Suprapubic skin (tissue), 4 donors: ENCODE data around the gene EHD3. TPM values are rescaled to one million over a fixed set of nuclear protein-coding genes. Genes with fewer than 3 reads are reported as not detected.

Experiments used
- DNase-seq, 2 donors: peaks; one replicate each; pipeline ENCODE4 v3.0.0-alpha.2; 2019; ENCODE audit warnings: low spot score in 2 of 2
- H3K27ac ChIP-seq: fragments of 200-600 bp; sonication (generic); one replicate; pipeline ENCODE4 v1.5.1; 2019
- H3K27me3 ChIP-seq: fragments of 200-600 bp; sonication (generic); one replicate; pipeline ENCODE4 v1.5.1; 2019
- H3K36me3 ChIP-seq: fragments of 200-600 bp; sonication (generic); one replicate; pipeline ENCODE4 v1.5.1; 2019
- H3K4me1 ChIP-seq: fragments of 200-600 bp; sonication (generic); one replicate; pipeline ENCODE4 v1.5.1; 2019
- H3K4me3 ChIP-seq: fragments of 200-600 bp; sonication (generic); one replicate; pipeline ENCODE4 v1.5.1; 2019; ENCODE audit warnings: mild to moderate bottlenecking
- H3K9me3 ChIP-seq: fragments of 200-600 bp; sonication (generic); one replicate; pipeline ENCODE4 v1.5.1; 2019
- CTCF ChIP-seq, 2 donors: fragments of 200-600 bp in 1 of 2; fragments of 450-650 bp in 1 of 2; sonication (generic) in 1 of 2; IDR thresholded peaks; one replicate each; pipeline ENCODE4 v1.5.1; 2016 to 2019; ENCODE audit warnings: antibody characterized with exemption in 2 of 2, mild to moderate bottlenecking in 1 of 2, moderate library complexity in 1 of 2
- EP300 ChIP-seq: sonication (generic); formaldehyde crosslinking; IDR thresholded peaks from one replicate; pipeline ENCODE4 v1.6.1; 2017; ENCODE audit warnings: antibody characterized with exemption
- POLR2A ChIP-seq, 2 donors: fragments of 450-650 bp; IDR thresholded peaks; one replicate each; pipeline ENCODE4 v1.6.1; 2017; ENCODE audit warnings: antibody characterized with exemption in 2 of 2, mild to moderate bottlenecking in 2 of 2, moderate library complexity in 2 of 2
- POLR2AphosphoS5 ChIP-seq, 3 donors: sonication (generic); formaldehyde crosslinking; IDR thresholded peaks; one replicate each; pipeline ENCODE4 v1.6.1; 2017; ENCODE audit warnings: antibody characterized with exemption in 3 of 3
- WGBS: methylation state at CpG from one replicate; pipeline ENCODE4 v1.1.5; 2018; 5-methylcytosine and 5-hydroxymethylcytosine counted together
- total RNA-seq, 4 donors: library from RNA; depleted of rRNA; stranded (reverse); fragments of >200 nt; gene quantifications; one replicate each; pipeline ENCODE4 v1.1.0, GENCODE V29; 2016

The EHD3 gene
- total RNA-seq, 4 donors from 2014 or later, result 3.9 to 7.0 (median 5.2) TPM

GRCh38 chr2:31256611-31257382 lies 22.8 kb downstream of the EHD3 start:
- Histone ChIP-seq H3K36me3 (no peaks in the 10 kb centered on the region), H3K27ac (no peak overlapping the region), H3K4me1 (peaks cover 24% of the 10 kb centered on the region), H3K27me3 (no peaks in the 10 kb centered on the region), H3K9me3 (no peaks in the 10 kb centered on the region), H3K4me3 (no peak overlapping the region)
- TF ChIP-seq POLR2AphosphoS5 (IDR thresholded peaks at IDR 0.05) (no peak), EP300 (no peak), CTCF (IDR thresholded peaks at IDR 0.05) (no peak), POLR2A (IDR thresholded peaks at IDR 0.05) (no peak)
- DNase-seq, result no peak
- WGBS, result 72% methylated on average over 4 of the region's 4 CpGs

GRCh38 chr2:31258351-31258750 lies 24.4 kb downstream of the EHD3 start:
- DNase-seq, result no peak
- 89% methylated on average over 5 of the region's 5 CpGs for WGBS
- H3K27ac ChIP-seq, result no peak overlapping the region
- TF ChIP-seq EP300, result no peak
- no peak for TF ChIP-seq POLR2AphosphoS5 (IDR thresholded peaks at IDR 0.05)
- no peak for TF ChIP-seq POLR2A (IDR thresholded peaks at IDR 0.05)
- TF ChIP-seq CTCF (IDR thresholded peaks at IDR 0.05), result no peak
- H3K4me1 ChIP-seq, result peaks cover 18% of the 10 kb centered on the region
- no peak overlapping the region for H3K4me3 ChIP-seq
- H3K36me3 ChIP-seq, result no peaks in the 10 kb centered on the region
- H3K27me3 ChIP-seq, result no peaks in the 10 kb centered on the region
- H3K9me3 ChIP-seq, result no peaks in the 10 kb centered on the region

- TF ChIP-seq POLR2A (IDR thresholded peaks at IDR 0.05) (no peak), EP300 (no peak), POLR2AphosphoS5 (IDR thresholded peaks at IDR 0.05) (no peak), CTCF (IDR thresholded peaks at IDR 0.05) (no peak)
- WGBS, result 100% methylated on average over 2 of the region's 3 CpGs
- Histone ChIP-seq H3K27me3 (no peaks in the 10 kb centered on the region), H3K9me3 (no peaks in the 10 kb centered on the region), H3K4me3 (no peak overlapping the region), H3K36me3 (no peaks in the 10 kb centered on the region), H3K27ac (no peak overlapping the region), H3K4me1 (peaks cover 11% of the 10 kb centered on the region)
- DNase-seq, result no peak
Measured at GRCh38 chr2:31259075-31259474, 25.1 kb downstream of the EHD3 start.

- no peak overlapping the region for H3K27ac ChIP-seq
- no peaks in the 10 kb centered on the region for H3K27me3 ChIP-seq
- H3K4me3 ChIP-seq, result no peak overlapping the region
- H3K36me3 ChIP-seq, result no peaks in the 10 kb centered on the region
- WGBS, result 96% methylated on average over 4 of the region's 4 CpGs
- no peak for DNase-seq
- TF ChIP-seq POLR2A (IDR thresholded peaks at IDR 0.05), result no peak
- no peak for TF ChIP-seq EP300
- no peak for TF ChIP-seq CTCF (IDR thresholded peaks at IDR 0.05)
- TF ChIP-seq POLR2AphosphoS5 (IDR thresholded peaks at IDR 0.05), result no peak
- no peaks in the 10 kb centered on the region for H3K9me3 ChIP-seq
- H3K4me1 ChIP-seq, result peaks cover 3% of the 10 kb centered on the region
Measured at GRCh38 chr2:31260870-31261269, 26.9 kb downstream of the EHD3 start.

GRCh38 chr2:31263636-31264190 lies 29.8 kb downstream of the EHD3 start:
- WGBS, result 77% methylated on average over 3 of the region's 3 CpGs
- no peak for DNase-seq
- TF ChIP-seq CTCF (IDR thresholded peaks at IDR 0.05) (no peak), POLR2A (IDR thresholded peaks at IDR 0.05) (no peak), EP300 (no peak), POLR2AphosphoS5 (IDR thresholded peaks at IDR 0.05) (no peak)
- H3K36me3 ChIP-seq, result peaks cover 5% of the 10 kb centered on the region
- no peaks in the 10 kb centered on the region for H3K4me1 ChIP-seq
- no peaks in the 10 kb centered on the region for H3K9me3 ChIP-seq
- no peaks in the 10 kb centered on the region for H3K27me3 ChIP-seq
- H3K4me3 ChIP-seq, result no peak overlapping the region
- no peak overlapping the region for H3K27ac ChIP-seq
